Purkinje cell (primary cell): ENCODE measurements around the gene PMAIP1. TPM values are rescaled to one million over a fixed set of nuclear protein-coding genes. Genes with fewer than 3 reads are reported as not detected.

ENCODE experiments used
- polyA plus RNA-seq: library from polyadenylated mRNA; unstranded; fragments of >200 nt; fragmentation: Nextera tagmentation; gene quantifications from 2 replicates; pipeline ENCODE4 v1.2.1, GENCODE V29; 2014

Gene PMAIP1
- not detected in 2 replicates for polyA plus RNA-seq

DNA sequence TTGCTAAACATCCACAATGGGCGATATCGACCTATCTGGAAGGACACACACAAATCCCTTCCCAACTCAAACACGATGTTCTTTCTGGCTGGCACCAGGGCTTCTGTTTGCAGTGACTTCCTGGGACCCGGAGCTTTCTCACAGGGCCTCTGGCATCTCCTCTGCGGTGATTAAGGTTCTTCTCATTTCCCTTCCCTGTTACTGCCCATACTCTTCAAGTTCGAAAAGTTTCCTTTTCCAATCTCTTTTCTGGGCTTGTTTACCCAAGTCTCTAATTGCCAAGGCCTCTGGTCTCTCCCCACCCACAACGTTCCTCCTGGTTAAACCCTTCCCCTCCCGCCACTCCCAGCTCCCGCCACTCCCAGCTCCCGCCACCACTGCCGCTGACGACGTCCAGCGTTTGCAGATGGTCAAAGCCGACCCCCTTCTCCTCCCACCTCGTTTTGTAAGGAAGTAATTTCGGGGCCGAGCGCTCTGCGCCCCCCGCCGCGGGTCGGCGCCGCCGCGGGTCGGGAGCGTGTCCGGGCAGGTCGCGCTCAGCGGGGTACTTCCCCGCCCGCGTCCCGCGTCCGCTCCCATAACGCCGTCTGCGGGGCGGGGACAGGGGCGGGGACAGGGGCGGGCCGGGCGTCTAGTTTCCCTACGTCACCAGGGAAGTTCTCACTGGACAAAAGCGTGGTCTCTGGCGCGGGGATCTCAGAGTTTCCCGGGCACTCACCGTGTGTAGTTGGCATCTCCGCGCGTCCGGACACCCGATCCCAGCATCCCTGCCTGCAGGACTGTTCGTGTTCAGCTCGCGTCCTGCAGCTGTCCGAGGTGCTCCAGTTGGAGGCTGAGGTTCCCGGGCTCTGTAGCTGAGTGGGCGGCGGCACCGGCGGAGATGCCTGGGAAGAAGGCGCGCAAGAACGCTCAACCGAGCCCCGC lies at the start of gene PMAIP1:
PMAIP1 (plus strand) TSS at position 699 of the 924 bp plus-strand sequence; CDS start at position 881, 182 bp downstream.

Other genes with a start within 250 kb of the PMAIP1 start
- 0.04 TPM in 1 of 2 replicates, not detected in the other for gene CCBE1, start 202.6 kb upstream of the PMAIP1 start, polyA plus RNA-seq